A673 (cell line): ENCODE data around the gene ENTHD1. TPM values are rescaled to one million over a fixed set of nuclear protein-coding genes. Genes with fewer than 3 reads are reported as not detected.

Experiments
- BruUV-seq: library from RNA; stranded (reverse); fragments of 400-500 nt; replicated peaks from 2 replicates; lab custom pipeline; 2021; lab: Mats Ljungman, UMichigan
- CTCF ChIA-PET: fragments of 300-600 bp; sonication (Branson Sonifier 250); formaldehyde crosslinking; loops from one replicate; lab custom pipeline; 2022; ENCODE audit warnings: antibody characterized with exemption; lab: Charles Lee
- POLR2A ChIA-PET: fragments of 300-600 bp; sonication (Branson Sonifier 250); formaldehyde crosslinking; loops from one replicate; lab custom pipeline; 2022; ENCODE audit warnings: antibody characterized with exemption; ENCODE audit not compliant: low non-redundant PET; lab: Charles Lee
- DNase-seq: peaks from one replicate; pipeline ENCODE4 v3.0.0-alpha.2; 2015; ENCODE audit warnings: low spot score
- H3K27ac ChIP-seq: fragments of 200-600 bp; sonication (generic); 2 replicates; pipeline ENCODE4 v1.5.1; 2016; ENCODE audit warnings: mixed run types, low read depth, mild to moderate bottlenecking, mixed read lengths, antibody characterized with exemption, low read length; ENCODE audit not compliant: poor library complexity, severe bottlenecking
- H3K27me3 ChIP-seq: fragments of 200-600 bp; sonication (generic); replicated peaks from 2 replicates; pipeline ENCODE4 v1.6.1; 2017; ENCODE audit warnings: mixed run types, low read depth, mild to moderate bottlenecking, mixed read lengths, antibody characterized with exemption, low read length; ENCODE audit not compliant: insufficient read depth, poor library complexity
- H3K36me3 ChIP-seq: fragments of 200-600 bp; sonication (generic); 2 replicates; pipeline ENCODE4 v1.6.1; 2016; ENCODE audit warnings: mixed run types, mild to moderate bottlenecking, mixed read lengths, antibody characterized with exemption, low read length; ENCODE audit not compliant: insufficient read depth, poor library complexity, severe bottlenecking
- H3K4me1 ChIP-seq: fragments of 200-600 bp; sonication (generic); 2 replicates; pipeline ENCODE4 v1.6.1; 2017; ENCODE audit warnings: mixed run types, mild to moderate bottlenecking, mixed read lengths, antibody characterized with exemption, low read length; ENCODE audit not compliant: insufficient read depth, poor library complexity, severe bottlenecking
- H3K4me3 ChIP-seq: fragments of 200-600 bp; sonication (generic); 2 replicates; pipeline ENCODE4 v1.5.1; 2016; ENCODE audit warnings: low read depth, mixed run types, mild to moderate bottlenecking, mixed read lengths, low read length; ENCODE audit not compliant: poor library complexity, severe bottlenecking
- H3K9me3 ChIP-seq: fragments of 200-600 bp; sonication (generic); 2 replicates; pipeline ENCODE4 v1.6.1; 2016; ENCODE audit warnings: mixed run types, low read depth, mild to moderate bottlenecking, mixed read lengths, antibody characterized with exemption, low read length; ENCODE audit not compliant: poor library complexity, severe bottlenecking
- CTCF ChIP-seq: fragments of 300-800, 200-600 bp; sonication (generic); conservative IDR thresholded peaks from 2 replicates; pipeline ENCODE4 v1.5.1; 2017; ENCODE audit warnings: low read depth, mild to moderate bottlenecking, antibody characterized with exemption, low read length, moderate library complexity, mixed read lengths
- EZH2 ChIP-seq: fragments of 200-600 bp; sonication (generic); IDR thresholded peaks from 2 replicates; pipeline ENCODE4 v1.6.1; 2017; ENCODE audit warnings: borderline replicate concordance, low read depth, mild to moderate bottlenecking, mixed read lengths, antibody characterized with exemption, low read length; ENCODE audit not compliant: poor library complexity, severe bottlenecking
- intact Hi-C: fragments of 100-400 bp; cut with micrococcal nuclease; formaldehyde crosslinking; loops from one replicate; pipeline ENCODE4 v1.10.0; 2022; ENCODE audit not compliant: unreplicated experiment
- total RNA-seq: library from RNA; stranded (reverse); gene quantifications from 2 replicates; pipeline ENCODE4 v1.2.3, GENCODE V29; 2021

ENTHD1 gene
- total RNA-seq, 1 experiment from 2014 or later, result not detected

- H3K36me3 ChIP-seq, result no peaks in the 10 kb centered on the region
- peaks cover 10% of the 10 kb centered on the region for H3K27me3 ChIP-seq
- H3K27ac ChIP-seq, result no peak overlapping the region
- no peaks in the 10 kb centered on the region for H3K9me3 ChIP-seq
- intact Hi-C loops, result no loop called here
- CTCF ChIA-PET, result no interaction called here
- TF ChIP-seq CTCF, result no peak
- TF ChIP-seq EZH2, result no peak
- no peak for DNase-seq
- no TSS peak for BruUV-seq
- no peak overlapping the region for H3K4me3 ChIP-seq
- POLR2A ChIA-PET, result no interaction called here
- no peaks in the 10 kb centered on the region for H3K4me1 ChIP-seq
Observed at GRCh38 chr22:39914584-39914983, 21.0 kb upstream of the ENTHD1 start.

GRCh38 chr22:39913886-39914285 is 20.3 kb upstream of the ENTHD1 start:
- ChIA-PET POLR2A (no interaction called here), CTCF (no interaction called here)
- TF ChIP-seq EZH2 (no peak), CTCF (no peak)

GRCh38 chr22:39913321-39913720 is 19.8 kb upstream of the ENTHD1 start:
- POLR2A ChIA-PET, result no interaction called here
- TF ChIP-seq EZH2 (no peak), CTCF (no peak)
- peaks cover 22% of the 10 kb centered on the region for H3K27me3 ChIP-seq
- DNase-seq, result no peak
- H3K9me3 ChIP-seq, result no peaks in the 10 kb centered on the region
- no peak overlapping the region for H3K27ac ChIP-seq
- intact Hi-C loops, result no loop called here
- CTCF ChIA-PET, result no interaction called here
- H3K36me3 ChIP-seq, result no peaks in the 10 kb centered on the region
- H3K4me3 ChIP-seq, result no peak overlapping the region
- H3K4me1 ChIP-seq, result no peaks in the 10 kb centered on the region
- BruUV-seq, result no TSS peak

More at GRCh38 chr22:39913886-39914285, 20.3 kb upstream of the ENTHD1 start:
- Histone ChIP-seq H3K36me3 (no peaks in the 10 kb centered on the region), H3K4me1 (no peaks in the 10 kb centered on the region), H3K27ac (no peak overlapping the region), H3K4me3 (no peak overlapping the region), H3K9me3 (no peaks in the 10 kb centered on the region), H3K27me3 (peaks cover 17% of the 10 kb centered on the region)
- BruUV-seq, result no TSS peak
- DNase-seq, result peak; percentile 8
- intact Hi-C loops, result no loop called here
